ENCODE data around the gene APBB1.

GRCh38 chr11:6458352-6459098 is 39.6 kb upstream of the APBB1 start:
- TF ChIP-seq CTCF (IDR thresholded peaks at IDR 0.05 in 2 of 3, conservative IDR thresholded peaks at IDR 0.05 in 1 of 3; ENCODE audit: insufficient read depth in 2 of 3, low read depth in 1 of 3, low read length in 3 of 3) (no peak), ZBTB7A (IDR thresholded peaks at IDR 0.05; ENCODE audit: borderline replicate concordance, control insufficient read depth, low read depth, low read length) (no peak), LARP7 (IDR thresholded peaks at IDR 0.05) (no peak), FOXK2 (conservative IDR thresholded peaks at IDR 0.05 in 1 of 2, IDR thresholded peaks at IDR 0.05 in 1 of 2; ENCODE audit: low read depth in 2 of 2) (no peak), CEBPG (CRISPR knock-in tag; IDR thresholded peaks at IDR 0.05) (no peak), CEBPG (tag; conservative IDR thresholded peaks at IDR 0.05 in 1 of 2, IDR thresholded peaks at IDR 0.05 in 1 of 2) (no peak), SP1 (CRISPR knock-in tag; IDR thresholded peaks at IDR 0.05) (no peak), ARID3B (CRISPR knock-in tag; IDR thresholded peaks at IDR 0.05; ENCODE audit: borderline replicate concordance) (no peak), MCM3 (IDR thresholded peaks at IDR 0.05) (no peak)

Data from K562 (cell line).